Panc1 (cell line): ENCODE results near the gene SH3TC2. TPM values are rescaled to one million over a fixed set of nuclear protein-coding genes. Genes with fewer than 3 reads are reported as not detected.

ENCODE experiments used
- ATAC-seq: fragments of 200-7000 bp; cut with Tn5 transposase; 2 replicates; pipeline ENCODE4 v1.9.1; 2020; ENCODE audit warnings: mild to moderate bottlenecking, moderate library complexity
- BruUV-seq: library from RNA; stranded (reverse); fragments of 400-500 nt; replicated peaks from 2 replicates; lab custom pipeline; 2021; lab: Mats Ljungman, UMichigan
- CTCF ChIA-PET: fragments of 300-600 bp; sonication (Branson Sonifier 250); formaldehyde crosslinking; loops from one replicate; lab custom pipeline; 2022; ENCODE audit warnings: antibody characterized with exemption; lab: Charles Lee
- POLR2A ChIA-PET: fragments of 300-600 bp; sonication (Branson Sonifier 250); formaldehyde crosslinking; loops from one replicate; lab custom pipeline; 2022; ENCODE audit warnings: antibody characterized with exemption; lab: Charles Lee
- DNase-seq: peaks from one replicate; pipeline ENCODE4 v3.0.0-alpha.2; 2010; ENCODE audit warnings: low read depth, low spot score
- H3K27ac ChIP-seq: 2 replicates; pipeline ENCODE4 v1.5.1; 2011; ENCODE audit warnings: mild to moderate bottlenecking, low read length, inconsistent platforms
- H3K27me3 ChIP-seq: fragments of 200-500 bp; sonication (Bioruptor generic); 2 replicates; pipeline ENCODE4 v1.6.0; 2014; ENCODE audit warnings: low read length, inconsistent platforms; ENCODE audit not compliant: control insufficient read depth, insufficient read depth
- H3K36me3 ChIP-seq: fragments of 200-500 bp; sonication (Bioruptor generic); 2 replicates; pipeline ENCODE4 v1.5.1; 2014; ENCODE audit warnings: inconsistent platforms, mild to moderate bottlenecking, low read length, moderate library complexity; ENCODE audit not compliant: control insufficient read depth, insufficient read depth
- H3K4me1 ChIP-seq: 2 replicates; pipeline ENCODE4 v1.5.1; 2011; ENCODE audit warnings: inconsistent platforms, mild to moderate bottlenecking, low read length, moderate library complexity; ENCODE audit not compliant: control insufficient read depth, insufficient read depth
- H3K4me3 ChIP-seq, 2 experiments: 2 replicates each; pipeline ENCODE4 v1.5.1; 2011 to 2012; ENCODE audit warnings: low read depth in 2 of 2, low read length in 2 of 2, mild to moderate bottlenecking in 2 of 2, inconsistent platforms in 1 of 2, moderate library complexity in 1 of 2
- H3K9me3 ChIP-seq: fragments of 200-500 bp; sonication (Bioruptor generic); 2 replicates; pipeline ENCODE4 v1.5.1; 2014; ENCODE audit warnings: low read depth, mild to moderate bottlenecking, inconsistent platforms, low read length, moderate library complexity; ENCODE audit not compliant: control insufficient read depth, insufficient read depth
- POLR2AphosphoS5 ChIP-seq: IDR thresholded peaks from 2 replicates; pipeline ENCODE4 v1.6.1; 2012; ENCODE audit warnings: mild to moderate bottlenecking, low read depth, low read length, moderate library complexity
- SIN3A ChIP-seq: IDR thresholded peaks from 2 replicates; pipeline ENCODE4 v1.6.1; 2012; ENCODE audit warnings: low read depth, mild to moderate bottlenecking, low read length, moderate library complexity, borderline replicate concordance; ENCODE audit not compliant: insufficient read depth
- TCF7L2 ChIP-seq: IDR thresholded peaks from 2 replicates; pipeline ENCODE4 v1.6.1; 2011; ENCODE audit warnings: mild to moderate bottlenecking, low read depth, low read length, inconsistent platforms
- in situ Hi-C: cut with HindIII; loops from 2 replicates; pipeline ENCODE4 v1.10.0; 2016; ENCODE audit warnings: low sequenced_read_pairs, low pct_unique_long_range_greater_than_20kb
- intact Hi-C: fragments of 100-400 bp; cut with micrococcal nuclease; formaldehyde crosslinking; loops from one replicate; pipeline ENCODE4 v1.10.0; 2022; ENCODE audit not compliant: unreplicated experiment
- total RNA-seq: library from RNA; stranded (reverse); gene quantifications from one replicate; pipeline ENCODE4 v1.2.1, GENCODE V29; 2021; ENCODE audit not compliant: unreplicated experiment
- TF ChIP-seq, protein P1 (sequence below): fragments of 450-650 bp; IDR thresholded peaks from 2 replicates; pipeline ENCODE4 v1.5.1; 2017; ENCODE audit warnings: mild to moderate bottlenecking
- TF ChIP-seq, protein P2 (sequence below), 2 experiments: IDR thresholded peaks; 2 replicates each; pipeline ENCODE4 v1.6.1; 2011 to 2012; ENCODE audit warnings: low read depth in 2 of 2, control low read depth in 1 of 2, low read length in 1 of 2, mild to moderate bottlenecking in 1 of 2, moderate library complexity in 1 of 2; ENCODE audit not compliant: insufficient read depth in 1 of 2

Gene SH3TC2
- total RNA-seq, 1 experiment from 2014 or later: 0.33 TPM

DNA sequence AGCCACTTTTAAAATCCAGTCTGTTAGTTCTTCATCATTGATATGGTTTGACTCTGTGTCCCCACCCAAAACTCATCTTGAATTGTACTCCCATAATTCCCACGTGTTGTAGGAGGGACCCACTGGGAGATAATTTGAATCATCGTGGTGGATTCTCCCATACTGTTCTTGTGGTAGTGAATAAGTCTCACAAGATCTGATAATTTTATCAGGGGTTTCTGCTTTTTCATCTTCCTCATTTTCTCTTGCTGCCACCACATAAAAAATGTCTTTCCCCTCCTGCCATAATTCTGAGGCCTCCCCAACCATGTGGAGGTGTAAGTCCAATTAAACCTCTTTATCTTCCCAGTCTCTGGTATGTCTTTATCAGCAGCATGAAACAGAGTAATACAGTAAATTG is 26.9 kb upstream of the SH3TC2 start:
- no peaks in the 10 kb centered on the region for H3K27me3 ChIP-seq
- H3K36me3 ChIP-seq: no peaks in the 10 kb centered on the region
- TF ChIP-seq, protein P1, sequence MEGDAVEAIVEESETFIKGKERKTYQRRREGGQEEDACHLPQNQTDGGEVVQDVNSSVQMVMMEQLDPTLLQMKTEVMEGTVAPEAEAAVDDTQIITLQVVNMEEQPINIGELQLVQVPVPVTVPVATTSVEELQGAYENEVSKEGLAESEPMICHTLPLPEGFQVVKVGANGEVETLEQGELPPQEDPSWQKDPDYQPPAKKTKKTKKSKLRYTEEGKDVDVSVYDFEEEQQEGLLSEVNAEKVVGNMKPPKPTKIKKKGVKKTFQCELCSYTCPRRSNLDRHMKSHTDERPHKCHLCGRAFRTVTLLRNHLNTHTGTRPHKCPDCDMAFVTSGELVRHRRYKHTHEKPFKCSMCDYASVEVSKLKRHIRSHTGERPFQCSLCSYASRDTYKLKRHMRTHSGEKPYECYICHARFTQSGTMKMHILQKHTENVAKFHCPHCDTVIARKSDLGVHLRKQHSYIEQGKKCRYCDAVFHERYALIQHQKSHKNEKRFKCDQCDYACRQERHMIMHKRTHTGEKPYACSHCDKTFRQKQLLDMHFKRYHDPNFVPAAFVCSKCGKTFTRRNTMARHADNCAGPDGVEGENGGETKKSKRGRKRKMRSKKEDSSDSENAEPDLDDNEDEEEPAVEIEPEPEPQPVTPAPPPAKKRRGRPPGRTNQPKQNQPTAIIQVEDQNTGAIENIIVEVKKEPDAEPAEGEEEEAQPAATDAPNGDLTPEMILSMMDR: no peak
- TF ChIP-seq POLR2AphosphoS5 (no peak), TCF7L2 (no peak), SIN3A (no peak)
- TF ChIP-seq, protein P2, sequence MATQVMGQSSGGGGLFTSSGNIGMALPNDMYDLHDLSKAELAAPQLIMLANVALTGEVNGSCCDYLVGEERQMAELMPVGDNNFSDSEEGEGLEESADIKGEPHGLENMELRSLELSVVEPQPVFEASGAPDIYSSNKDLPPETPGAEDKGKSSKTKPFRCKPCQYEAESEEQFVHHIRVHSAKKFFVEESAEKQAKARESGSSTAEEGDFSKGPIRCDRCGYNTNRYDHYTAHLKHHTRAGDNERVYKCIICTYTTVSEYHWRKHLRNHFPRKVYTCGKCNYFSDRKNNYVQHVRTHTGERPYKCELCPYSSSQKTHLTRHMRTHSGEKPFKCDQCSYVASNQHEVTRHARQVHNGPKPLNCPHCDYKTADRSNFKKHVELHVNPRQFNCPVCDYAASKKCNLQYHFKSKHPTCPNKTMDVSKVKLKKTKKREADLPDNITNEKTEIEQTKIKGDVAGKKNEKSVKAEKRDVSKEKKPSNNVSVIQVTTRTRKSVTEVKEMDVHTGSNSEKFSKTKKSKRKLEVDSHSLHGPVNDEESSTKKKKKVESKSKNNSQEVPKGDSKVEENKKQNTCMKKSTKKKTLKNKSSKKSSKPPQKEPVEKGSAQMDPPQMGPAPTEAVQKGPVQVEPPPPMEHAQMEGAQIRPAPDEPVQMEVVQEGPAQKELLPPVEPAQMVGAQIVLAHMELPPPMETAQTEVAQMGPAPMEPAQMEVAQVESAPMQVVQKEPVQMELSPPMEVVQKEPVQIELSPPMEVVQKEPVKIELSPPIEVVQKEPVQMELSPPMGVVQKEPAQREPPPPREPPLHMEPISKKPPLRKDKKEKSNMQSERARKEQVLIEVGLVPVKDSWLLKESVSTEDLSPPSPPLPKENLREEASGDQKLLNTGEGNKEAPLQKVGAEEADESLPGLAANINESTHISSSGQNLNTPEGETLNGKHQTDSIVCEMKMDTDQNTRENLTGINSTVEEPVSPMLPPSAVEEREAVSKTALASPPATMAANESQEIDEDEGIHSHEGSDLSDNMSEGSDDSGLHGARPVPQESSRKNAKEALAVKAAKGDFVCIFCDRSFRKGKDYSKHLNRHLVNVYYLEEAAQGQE (IDR thresholded peaks at IDR 0.05; ENCODE audit: insufficient read depth in 1 of 2, low read depth in 2 of 2, low read length in 1 of 2): no peak
- intact Hi-C loops (no loop called here), in situ Hi-C loops (no loop called here)
- no peaks in the 10 kb centered on the region for H3K9me3 ChIP-seq
- POLR2A ChIA-PET: no interaction called here
- no peak for DNase-seq
- no TSS peak for BruUV-seq
- H3K27ac ChIP-seq: no peak overlapping the region
- CTCF ChIA-PET: no interaction called here
- no peaks in the 10 kb centered on the region for H3K4me1 ChIP-seq
- ATAC-seq: no peak
- H3K4me3 ChIP-seq: no peak overlapping the region

DNA sequence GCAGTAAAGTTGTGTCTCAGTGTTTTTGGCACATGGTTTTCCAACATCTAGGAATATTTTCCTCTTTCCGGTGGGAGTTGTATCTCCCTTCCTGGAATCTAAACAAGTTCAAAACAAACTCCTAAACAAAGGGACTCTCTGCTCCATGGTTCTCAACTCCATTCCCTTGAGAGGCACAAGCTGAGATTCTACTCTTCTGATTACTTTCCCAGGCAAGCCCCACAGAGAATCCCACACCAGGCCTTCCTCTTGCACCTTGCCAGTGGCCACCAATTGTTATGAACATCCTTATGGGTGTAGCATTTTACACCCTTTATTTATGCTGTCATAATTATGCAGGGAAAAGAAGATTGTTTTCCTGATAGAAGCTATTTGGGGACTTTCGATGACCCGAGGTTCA is 25.8 kb upstream of the SH3TC2 start:
- H3K27me3 ChIP-seq: no peaks in the 10 kb centered on the region
- ChIA-PET POLR2A (no interaction called here), CTCF (interaction anchor here (0.6 kb wide), 1 partner anchor 180 kb away, joined by 3 read pairs; no protein-coding TSS in a partner anchor)
- no peak overlapping the region for H3K4me3 ChIP-seq
- no peak overlapping the region for H3K27ac ChIP-seq
- no peak for DNase-seq
- in situ Hi-C loops (no loop called here), intact Hi-C loops (no loop called here)
- no peaks in the 10 kb centered on the region for H3K9me3 ChIP-seq
- no TSS peak for BruUV-seq
- no peaks in the 10 kb centered on the region for H3K36me3 ChIP-seq
- ATAC-seq: no peak
- TF ChIP-seq SIN3A (no peak), POLR2AphosphoS5 (no peak), TCF7L2 (no peak)
- TF ChIP-seq, protein P1: no peak
- TF ChIP-seq, protein P2 (IDR thresholded peaks at IDR 0.05; ENCODE audit: insufficient read depth in 1 of 2, low read depth in 2 of 2, low read length in 1 of 2): no peak
- H3K4me1 ChIP-seq: no peaks in the 10 kb centered on the region
